Choroid plexus epithelial cell (primary cell): ENCODE data around the gene OST4.
A peak's percentile ranks its signal among the peaks of the same experiment; 100 is the strongest.
"Not testable (repeated sequence)": the region's sequence is repeated elsewhere in the genome, so short reads cannot be mapped to it uniquely, and the experiment has no call there.

Experiments
- DNase-seq: peaks from one replicate; pipeline ENCODE4 v3.0.0-alpha.2; 2010; ENCODE audit warnings: low read depth
- H3K4me3 ChIP-seq: 2 replicates; pipeline ENCODE4 v1.5.1; 2011; ENCODE audit warnings: low read depth, mild to moderate bottlenecking, control low read depth, low read length, moderate library complexity
- CTCF ChIP-seq: conservative IDR thresholded peaks from 2 replicates; pipeline ENCODE4 v1.5.1; 2011; ENCODE audit warnings: low read depth, mild to moderate bottlenecking, control low read depth, inconsistent platforms, low read length, moderate library complexity

OST4 gene

GRCh38 chr2:27080140-27080469 is 8.7 kb upstream of the OST4 start:
- no peak for TF ChIP-seq CTCF

GRCh38 chr2:27079233-27080139 is 8.0 kb upstream of the OST4 start:
- no peak for DNase-seq
- no peak for TF ChIP-seq CTCF
- peak overlapping the region; percentile 72 for H3K4me3 ChIP-seq

More at GRCh38 chr2:27080140-27080469, 8.7 kb upstream of the OST4 start:
- no peak for DNase-seq
- H3K4me3 ChIP-seq: peak overlapping the region; percentile 72

- TF ChIP-seq CTCF: peak; percentile 4
- peak within 1 kb of the TSS; percentile 72 for H3K4me3 ChIP-seq
- DNase-seq: peak; percentile 93
Measured at GRCh38 chr2:27078267-27079194, 7.1 kb upstream of the OST4 start, which contains the start of gene EMILIN1. EMILIN1 (plus strand) TSS chr2:27078615; CDS start chr2:27079066, 451 bp downstream.

- no peak overlapping the region for H3K4me3 ChIP-seq
- no peak for DNase-seq
- TF ChIP-seq CTCF: no peak
Measured at GRCh38 chr2:27077231-27077630, 5.8 kb upstream of the OST4 start.

- TF ChIP-seq CTCF: no peak
- H3K4me3 ChIP-seq: no peak overlapping the region
- no peak for DNase-seq
Measured at GRCh38 chr2:27076323-27076722, 4.9 kb upstream of the OST4 start.

- not testable (repeated sequence) for DNase-seq, H3K4me3 ChIP-seq
Measured at GRCh38 chr2:27075566-27075871, 4.1 kb upstream of the OST4 start.
